Activated CD4-positive, alpha-beta T cell treated with anti-CD3 and anti-CD28 coated beads for 4 hours (primary cell): ENCODE measurements around the gene ASPSCR1.
"Not testable (repeated sequence)": the region's sequence is repeated elsewhere in the genome, so short reads cannot be mapped to it uniquely, and the experiment has no call there.

ENCODE experiments used
- DNase-seq, 2 donors: peaks; one replicate each; pipeline ENCODE4 v3.0.0-alpha.2; 2020

The ASPSCR1 gene

GRCh38 chr17:81960130-81960958 lies 17.1 kb upstream of the ASPSCR1 start:
- no peak for DNase-seq

- DNase-seq: peak in 1 of 2 donors; percentile 16
Observed at GRCh38 chr17:81961087-81961511, 16.3 kb upstream of the ASPSCR1 start, which contains the start of gene NOTUM. TSS of gene NOTUM (minus strand) at chr17:81961187. CDS start at chr17:81960909, 278 bp downstream.

- no peak for DNase-seq
Observed at GRCh38 chr17:81961521-81962498, 15.6 kb upstream of the ASPSCR1 start.

- no peak for DNase-seq
Observed at GRCh38 chr17:81962499-81963441, 14.7 kb upstream of the ASPSCR1 start.

- no peak for DNase-seq
Observed at GRCh38 chr17:81964081-81964849, 13.2 kb upstream of the ASPSCR1 start.

GRCh38 chr17:81966343-81967243 lies 10.8 kb upstream of the ASPSCR1 start:
- no peak for DNase-seq

GRCh38 chr17:81967244-81967532 lies 10.2 kb upstream of the ASPSCR1 start:
- DNase-seq: no peak

GRCh38 chr17:81967533-81968395 lies 9.7 kb upstream of the ASPSCR1 start:
- DNase-seq: peak; percentile 88 to 89

GRCh38 chr17:81968396-81968745 lies 9.1 kb upstream of the ASPSCR1 start:
- DNase-seq: no peak

GRCh38 chr17:81968850-81969812 lies 8.3 kb upstream of the ASPSCR1 start:
- no peak for DNase-seq

GRCh38 chr17:81973432-81973831 lies 4.0 kb upstream of the ASPSCR1 start:
- no peak for DNase-seq

GRCh38 chr17:81976332-81977210 lies 858 bp upstream of the ASPSCR1 start:
- DNase-seq: peak; percentile 26 to 35

- DNase-seq: no peak
Observed at GRCh38 chr17:81978524-81979298, 1.3 kb downstream of the ASPSCR1 start.

GRCh38 chr17:81980122-81980521 lies 2.7 kb downstream of the ASPSCR1 start:
- DNase-seq: no peak

GRCh38 chr17:81980707-81981343 lies 3.4 kb downstream of the ASPSCR1 start:
- no peak for DNase-seq

GRCh38 chr17:81981511-81981910 lies 4.1 kb downstream of the ASPSCR1 start:
- not testable (repeated sequence) for DNase-seq
